Endodermal cell (in vitro differentiated cells): Measurements from ENCODE around the gene TFF2. TPM values are rescaled to one million over a fixed set of nuclear protein-coding genes. Genes with fewer than 3 reads are reported as not detected.

ENCODE experiments used
- DNase-seq: peaks from one replicate; pipeline ENCODE4 v3.0.0-alpha.2; 2017
- H3K27ac ChIP-seq: 2 replicates; pipeline ENCODE4 v1.5.1; 2013; ENCODE audit warnings: mild to moderate bottlenecking, low read depth, low read length, moderate library complexity
- H3K27me3 ChIP-seq: 2 replicates; pipeline ENCODE4 v1.6.1; 2013; ENCODE audit warnings: mild to moderate bottlenecking, low read length, moderate library complexity; ENCODE audit not compliant: insufficient read depth, control insufficient read depth, poor library complexity, severe bottlenecking
- H3K36me3 ChIP-seq: 2 replicates; pipeline ENCODE4 v1.7.0; 2013; ENCODE audit warnings: mild to moderate bottlenecking, low read length, moderate library complexity; ENCODE audit not compliant: control insufficient read depth, insufficient read depth
- H3K4me1 ChIP-seq: one replicate; pipeline ENCODE4 v1.7.0; 2013; ENCODE audit warnings: low read length; ENCODE audit not compliant: control insufficient read depth, insufficient read depth
- H3K4me3 ChIP-seq: 2 replicates; pipeline ENCODE4 v1.5.1; 2013; ENCODE audit warnings: mild to moderate bottlenecking, low read length, moderate library complexity
- H3K9ac ChIP-seq: 2 replicates; pipeline ENCODE4 v1.6.1; 2013; ENCODE audit warnings: mild to moderate bottlenecking, low read length, moderate library complexity; ENCODE audit not compliant: poor library complexity, severe bottlenecking; ENCODE audit errors: extremely low read depth
- H3K9me3 ChIP-seq: 2 replicates; pipeline ENCODE4 v1.6.1; 2013; ENCODE audit warnings: mild to moderate bottlenecking, low read length, moderate library complexity; ENCODE audit not compliant: control insufficient read depth
- H3K27ac Mint-ChIP-seq: 2 replicates; pipeline ENCODE4 v1.8.0; 2020; ENCODE audit warnings: mixed read lengths
- H3K27me3 Mint-ChIP-seq: 2 replicates; pipeline ENCODE4 v1.8.0; 2021; ENCODE audit warnings: mild to moderate bottlenecking, mixed read lengths; ENCODE audit not compliant: insufficient read depth
- H3K36me3 Mint-ChIP-seq: 2 replicates; pipeline ENCODE4 v1.8.0; 2020; ENCODE audit warnings: low read depth, mixed read lengths
- H3K4me1 Mint-ChIP-seq: 2 replicates; pipeline ENCODE4 v1.8.0; 2020; ENCODE audit warnings: mixed read lengths
- H3K4me3 Mint-ChIP-seq: 2 replicates; pipeline ENCODE4 v1.8.0; 2020; ENCODE audit warnings: mild to moderate bottlenecking, moderate library complexity, mixed read lengths
- H3K9me3 Mint-ChIP-seq: 2 replicates; pipeline ENCODE4 v1.8.0; 2020; ENCODE audit warnings: mild to moderate bottlenecking, mixed read lengths
- WGBS, 2 experiments: methylation state at CpG; one replicate each; pipeline versions ENCODE4 v1.1.5 to v1.1.7; 2013; ENCODE audit warnings: missing lambda C conversion rate in 2 of 2, mixed read lengths in 1 of 2; ENCODE audit not compliant: insufficient coverage in 1 of 2, insufficient read length in 1 of 2; 5-methylcytosine and 5-hydroxymethylcytosine counted together
- total RNA-seq, 2 donors: library from RNA; stranded (reverse); fragmentation: NEBNext Ultra II Directional in 1 of 2; extraction: Animal tissue kit (Norgen Biotek cat#: 25700) in 1 of 2; gene quantifications; 2 replicates in 1 of 2; 3 replicates in 1 of 2; pipeline ENCODE4 v1.2.1, GENCODE V29; 2021
- TF ChIP-seq, protein P1 (sequence below): fragments of 200-600 bp; sonication (generic); conservative IDR thresholded peaks from 2 replicates; pipeline ENCODE4 v1.5.0; 2021; ENCODE audit warnings: antibody characterized with exemption, mild to moderate bottlenecking

Gene TFF2
- total RNA-seq, 2 donors from 2014 or later, result not detected

DNA sequence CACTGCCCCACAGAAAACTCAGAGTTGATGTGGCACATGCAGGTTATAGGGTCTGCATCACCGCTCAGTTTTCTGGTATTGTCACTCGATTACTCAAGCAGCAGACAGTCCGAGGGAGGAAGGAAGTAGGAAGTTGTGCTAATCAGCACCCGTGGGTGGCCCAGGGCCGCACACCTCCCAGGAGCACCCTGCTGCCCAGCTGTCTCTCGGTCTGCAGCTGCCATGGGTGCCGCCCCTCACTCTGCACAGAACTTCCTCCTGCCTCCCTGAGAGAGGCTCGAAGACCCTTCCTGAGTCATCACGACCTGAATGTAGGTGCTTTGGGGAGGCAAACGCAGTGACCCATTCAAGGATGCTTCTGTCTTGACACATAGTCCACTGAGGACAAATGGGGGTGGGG, 31.4 kb downstream of the TFF2 start:
- TF ChIP-seq, protein P1, sequence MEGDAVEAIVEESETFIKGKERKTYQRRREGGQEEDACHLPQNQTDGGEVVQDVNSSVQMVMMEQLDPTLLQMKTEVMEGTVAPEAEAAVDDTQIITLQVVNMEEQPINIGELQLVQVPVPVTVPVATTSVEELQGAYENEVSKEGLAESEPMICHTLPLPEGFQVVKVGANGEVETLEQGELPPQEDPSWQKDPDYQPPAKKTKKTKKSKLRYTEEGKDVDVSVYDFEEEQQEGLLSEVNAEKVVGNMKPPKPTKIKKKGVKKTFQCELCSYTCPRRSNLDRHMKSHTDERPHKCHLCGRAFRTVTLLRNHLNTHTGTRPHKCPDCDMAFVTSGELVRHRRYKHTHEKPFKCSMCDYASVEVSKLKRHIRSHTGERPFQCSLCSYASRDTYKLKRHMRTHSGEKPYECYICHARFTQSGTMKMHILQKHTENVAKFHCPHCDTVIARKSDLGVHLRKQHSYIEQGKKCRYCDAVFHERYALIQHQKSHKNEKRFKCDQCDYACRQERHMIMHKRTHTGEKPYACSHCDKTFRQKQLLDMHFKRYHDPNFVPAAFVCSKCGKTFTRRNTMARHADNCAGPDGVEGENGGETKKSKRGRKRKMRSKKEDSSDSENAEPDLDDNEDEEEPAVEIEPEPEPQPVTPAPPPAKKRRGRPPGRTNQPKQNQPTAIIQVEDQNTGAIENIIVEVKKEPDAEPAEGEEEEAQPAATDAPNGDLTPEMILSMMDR, result no peak
- no peaks in the 10 kb centered on the region for H3K36me3 Mint-ChIP-seq
- H3K27me3 Mint-ChIP-seq, result no peaks in the 10 kb centered on the region
- Histone ChIP-seq H3K27ac (no peak overlapping the region), H3K4me1 (peaks cover 9% of the 10 kb centered on the region), H3K9ac (no peak overlapping the region), H3K36me3 (no peaks in the 10 kb centered on the region), H3K9me3 (no peaks in the 10 kb centered on the region), H3K4me3 (no peak overlapping the region), H3K27me3 (no peaks in the 10 kb centered on the region)
- H3K27ac Mint-ChIP-seq, result no peak overlapping the region
- H3K4me3 Mint-ChIP-seq, result no peak overlapping the region
- 91 to 92% methylated on average over 9 to 10 of the region's 10 CpGs for WGBS, 2 experiments
- H3K4me1 Mint-ChIP-seq, result peaks cover 21% of the 10 kb centered on the region
- no peak for DNase-seq
- H3K9me3 Mint-ChIP-seq, result no peaks in the 10 kb centered on the region

DNA sequence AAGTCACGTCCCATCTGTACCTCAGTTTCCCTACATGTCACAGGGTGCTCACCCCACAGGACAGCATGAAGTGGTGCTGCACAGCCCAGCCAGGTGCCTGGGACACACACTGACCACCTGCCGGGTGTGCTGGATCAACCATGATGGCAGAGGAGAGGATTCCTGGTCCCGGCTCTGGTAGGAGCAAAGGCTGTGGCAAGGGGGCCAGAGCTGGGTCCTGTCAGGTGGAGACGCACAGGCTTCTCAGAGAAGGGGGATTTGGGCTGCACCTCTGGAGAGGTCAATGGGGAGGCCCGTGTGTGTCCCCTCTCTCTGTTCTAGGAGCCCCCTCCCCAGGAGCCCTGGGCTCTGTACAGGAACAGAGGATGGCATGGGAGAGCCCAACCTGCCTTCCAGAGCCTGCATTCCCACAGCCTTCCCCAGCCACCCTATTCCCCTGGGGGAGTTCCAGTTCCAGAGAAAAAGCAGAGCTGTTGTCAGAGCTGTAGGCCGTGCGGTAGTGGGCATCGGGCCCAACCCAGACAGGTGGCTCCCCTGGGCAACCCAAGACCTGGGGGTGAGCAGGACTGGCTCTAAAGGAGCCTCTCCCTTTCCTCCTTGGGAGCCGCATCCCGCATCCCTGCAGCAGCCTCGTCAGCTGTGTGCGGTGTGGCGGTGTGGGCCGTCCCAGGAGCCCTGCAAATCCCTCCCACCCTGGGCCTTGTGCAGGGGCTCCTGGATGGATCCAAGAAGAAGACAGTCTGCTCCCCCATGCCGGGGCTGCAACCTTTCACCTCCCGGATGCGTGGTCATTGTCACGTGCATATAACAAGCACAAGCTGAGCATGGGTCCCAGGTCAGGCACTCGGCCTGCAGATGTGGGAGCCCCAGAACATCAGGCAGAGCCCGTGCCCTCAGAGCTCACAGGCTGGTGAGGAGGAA, 32.7 kb downstream of the TFF2 start:
- Histone ChIP-seq H3K27me3 (no peaks in the 10 kb centered on the region), H3K36me3 (no peaks in the 10 kb centered on the region), H3K9ac (no peak overlapping the region), H3K9me3 (no peaks in the 10 kb centered on the region), H3K4me3 (no peak overlapping the region), H3K4me1 (peaks cover 13% of the 10 kb centered on the region), H3K27ac (no peak overlapping the region)
- H3K9me3 Mint-ChIP-seq, result no peaks in the 10 kb centered on the region
- whole genome bisulfite sequencing, 2 experiments, result 94 to 96% methylated on average over 8 to 20 of the region's 20 CpGs
- no peak overlapping the region for H3K27ac Mint-ChIP-seq
- H3K36me3 Mint-ChIP-seq, result no peaks in the 10 kb centered on the region
- peaks cover 30% of the 10 kb centered on the region for H3K4me1 Mint-ChIP-seq
- DNase-seq, result peak; percentile 49
- TF ChIP-seq, protein P1, result no peak
- no peak overlapping the region for H3K4me3 Mint-ChIP-seq
- H3K27me3 Mint-ChIP-seq, result no peaks in the 10 kb centered on the region

DNA sequence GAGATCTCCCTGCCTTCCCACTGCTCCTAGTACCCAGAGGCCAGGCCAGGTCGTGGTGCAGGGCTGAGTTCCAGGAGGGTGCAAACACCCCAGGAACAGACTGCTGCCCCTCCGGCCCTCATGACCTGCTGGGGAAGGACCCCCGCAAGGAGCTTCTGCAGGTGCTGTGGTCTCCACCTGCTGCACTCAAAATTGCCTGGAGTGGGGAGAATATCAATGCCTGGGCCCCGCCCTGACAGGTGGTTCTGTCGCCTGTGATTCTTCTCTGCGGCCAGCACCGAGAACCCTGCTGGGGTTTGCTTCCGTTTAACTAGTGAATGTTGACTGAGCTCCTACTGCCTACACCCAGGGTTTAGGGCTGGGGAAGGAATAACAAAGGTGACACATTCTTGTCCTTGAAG, 33.5 kb downstream of the TFF2 start:
- Mint-ChIP-seq H3K27ac (no peak overlapping the region), H3K36me3 (no peaks in the 10 kb centered on the region), H3K27me3 (no peaks in the 10 kb centered on the region), H3K9me3 (no peaks in the 10 kb centered on the region), H3K4me1 (peaks cover 30% of the 10 kb centered on the region), H3K4me3 (no peak overlapping the region)
- Histone ChIP-seq H3K27ac (no peak overlapping the region), H3K36me3 (no peaks in the 10 kb centered on the region), H3K4me1 (peaks cover 13% of the 10 kb centered on the region), H3K27me3 (no peaks in the 10 kb centered on the region), H3K4me3 (no peak overlapping the region), H3K9me3 (no peaks in the 10 kb centered on the region), H3K9ac (no peak overlapping the region)
- peak; percentile 59 for DNase-seq
- 60 to 67% methylated on average over 5 to 8 of the region's 8 CpGs for WGBS, 2 experiments
- TF ChIP-seq, protein P1, result no peak
